HG02981 (cell line): ENCODE results near the gene UVSSA.

ENCODE experiments used
- ATAC-seq: cut with Tn5 transposase; IDR thresholded peaks from one replicate; pipeline ENCODE4 v1.9.1; 2021; ENCODE audit warnings: mild to moderate bottlenecking, moderate library complexity; ENCODE audit not compliant: unreplicated experiment

The UVSSA gene

GRCh38 chr4:1345903-1346780 is 866 bp upstream of the UVSSA start:
- ATAC-seq = peak; percentile 5

- ATAC-seq = peak; percentile 28
These were observed 429 bp downstream of the UVSSA start for GRCh38 chr4:1347410-1347864.

GRCh38 chr4:1348014-1348513 is 1.1 kb downstream of the UVSSA start:
- no peak for ATAC-seq

GRCh38 chr4:1348746-1349145 is 1.7 kb downstream of the UVSSA start:
- no peak for ATAC-seq

DNA sequence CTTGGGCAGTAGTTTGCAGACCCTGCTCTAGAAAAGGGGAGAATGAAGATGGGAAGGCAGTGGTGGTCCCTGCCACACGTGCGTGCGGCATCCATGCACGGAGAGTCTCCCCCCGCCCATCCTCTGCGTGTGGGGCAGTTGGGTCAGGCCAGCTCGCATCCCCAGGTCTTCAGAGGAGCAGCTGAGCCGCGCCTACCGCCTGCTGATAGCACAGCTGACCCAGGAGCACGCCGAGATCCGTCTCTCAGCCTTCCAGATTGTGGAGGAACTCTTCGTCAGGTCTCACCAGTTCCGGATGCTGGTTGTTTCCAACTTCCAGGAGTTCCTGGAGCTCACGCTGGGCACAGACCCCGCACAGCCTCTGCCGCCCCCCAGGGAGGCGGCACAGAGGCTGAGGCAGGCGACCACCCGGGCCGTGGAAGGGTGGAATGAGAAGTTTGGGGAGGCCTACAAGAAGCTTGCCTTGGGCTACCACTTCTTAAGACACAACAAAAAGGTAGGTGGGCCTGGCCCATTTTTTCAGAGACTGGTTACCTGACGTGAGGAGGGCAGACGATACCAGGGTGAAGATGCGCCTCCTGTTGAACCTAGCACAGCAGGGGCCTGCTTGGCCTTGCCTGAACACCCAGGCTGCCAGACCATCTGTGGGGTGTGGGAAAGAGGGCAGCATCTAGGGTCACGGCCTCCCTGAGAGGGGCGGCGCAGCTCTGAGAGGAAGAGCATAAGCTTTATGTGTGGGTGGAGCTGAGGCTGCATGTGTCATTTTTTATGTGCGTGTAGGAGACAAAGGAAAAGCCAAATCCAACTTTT is 2.6 kb downstream of the UVSSA start:
- ATAC-seq = no peak

GRCh38 chr4:1350169-1350520 is 3.1 kb downstream of the UVSSA start:
- no peak for ATAC-seq

DNA sequence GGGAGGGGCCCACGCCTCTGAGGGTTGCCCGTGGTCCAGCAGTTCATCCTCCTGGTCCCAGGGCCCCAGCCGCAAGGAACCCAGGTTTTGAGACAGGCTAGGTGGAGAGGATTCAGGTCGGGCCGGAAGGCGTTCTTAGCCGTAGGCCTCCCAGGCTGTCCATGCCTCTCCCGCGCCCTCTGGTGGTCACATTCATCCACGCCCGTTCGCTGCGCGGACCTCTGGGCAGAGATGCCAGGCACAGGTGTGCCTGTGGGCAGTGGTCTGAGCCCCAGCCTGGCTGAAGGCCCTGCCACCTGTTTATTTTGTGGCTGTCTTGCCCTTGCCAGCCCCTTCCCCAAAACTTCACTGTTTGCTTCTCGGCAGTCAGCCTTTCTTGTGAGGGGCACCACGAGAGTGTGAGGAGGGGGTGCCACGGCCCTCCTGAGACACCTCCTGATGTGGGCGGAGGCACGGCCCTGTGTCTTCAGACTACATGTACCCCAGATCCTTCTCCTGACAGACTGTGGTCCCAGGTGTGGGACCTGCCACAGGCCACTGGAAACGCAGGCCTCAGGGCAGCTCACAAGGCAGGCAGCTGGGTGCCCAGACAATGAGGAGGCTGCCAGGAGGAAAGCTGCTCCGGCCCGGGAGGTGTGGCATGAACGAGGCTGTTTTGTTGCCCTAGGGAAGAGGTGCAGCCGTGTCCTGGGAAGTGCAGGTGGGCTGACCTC is 5.0 kb downstream of the UVSSA start:
- ATAC-seq = peak; percentile 21

- no peak for ATAC-seq
These were observed 5.5 kb downstream of the UVSSA start for GRCh38 chr4:1352567-1352900.

DNA sequence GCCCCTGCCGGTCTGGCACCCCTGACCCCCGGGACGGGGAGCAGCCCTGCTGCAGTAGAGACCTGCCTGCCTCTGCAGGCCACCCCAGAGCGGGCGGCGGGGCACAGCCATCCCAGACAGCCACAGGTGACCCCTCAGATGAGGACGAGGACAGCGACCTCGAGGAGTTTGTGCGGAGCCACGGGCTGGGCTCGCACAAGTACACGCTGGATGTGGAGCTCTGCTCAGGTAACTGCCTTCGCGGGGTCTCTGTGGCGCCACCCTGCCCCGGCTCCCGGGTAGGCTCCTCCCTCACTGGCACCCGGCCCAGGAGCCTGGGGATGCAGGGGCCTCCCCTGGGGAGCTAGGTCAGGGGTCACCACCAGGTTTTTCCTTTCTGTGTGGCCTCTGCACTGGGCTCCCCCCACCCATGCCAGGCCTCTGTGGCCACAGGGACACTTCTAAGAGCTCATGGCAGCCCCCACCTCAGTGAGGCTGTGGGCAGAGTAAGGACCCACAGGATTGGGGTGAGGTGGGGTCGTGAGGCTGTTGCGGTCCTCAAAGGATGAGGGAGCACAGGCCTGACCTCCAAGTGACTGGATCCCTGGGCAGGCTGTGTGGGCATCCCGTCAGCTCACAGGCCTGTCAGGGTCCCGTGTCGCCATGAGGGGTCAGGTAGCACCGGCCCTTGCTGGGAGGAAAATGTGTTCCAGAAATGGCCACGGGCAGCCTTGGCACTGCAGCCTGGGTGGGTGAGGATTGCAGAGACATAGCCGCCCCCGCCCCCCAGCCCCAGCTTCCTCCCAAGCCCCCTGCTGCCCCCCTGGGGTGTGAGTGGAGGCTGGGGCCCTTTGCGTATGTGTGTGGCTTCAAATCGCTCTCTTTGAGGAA is 6.4 kb downstream of the UVSSA start:
- ATAC-seq = no peak

DNA sequence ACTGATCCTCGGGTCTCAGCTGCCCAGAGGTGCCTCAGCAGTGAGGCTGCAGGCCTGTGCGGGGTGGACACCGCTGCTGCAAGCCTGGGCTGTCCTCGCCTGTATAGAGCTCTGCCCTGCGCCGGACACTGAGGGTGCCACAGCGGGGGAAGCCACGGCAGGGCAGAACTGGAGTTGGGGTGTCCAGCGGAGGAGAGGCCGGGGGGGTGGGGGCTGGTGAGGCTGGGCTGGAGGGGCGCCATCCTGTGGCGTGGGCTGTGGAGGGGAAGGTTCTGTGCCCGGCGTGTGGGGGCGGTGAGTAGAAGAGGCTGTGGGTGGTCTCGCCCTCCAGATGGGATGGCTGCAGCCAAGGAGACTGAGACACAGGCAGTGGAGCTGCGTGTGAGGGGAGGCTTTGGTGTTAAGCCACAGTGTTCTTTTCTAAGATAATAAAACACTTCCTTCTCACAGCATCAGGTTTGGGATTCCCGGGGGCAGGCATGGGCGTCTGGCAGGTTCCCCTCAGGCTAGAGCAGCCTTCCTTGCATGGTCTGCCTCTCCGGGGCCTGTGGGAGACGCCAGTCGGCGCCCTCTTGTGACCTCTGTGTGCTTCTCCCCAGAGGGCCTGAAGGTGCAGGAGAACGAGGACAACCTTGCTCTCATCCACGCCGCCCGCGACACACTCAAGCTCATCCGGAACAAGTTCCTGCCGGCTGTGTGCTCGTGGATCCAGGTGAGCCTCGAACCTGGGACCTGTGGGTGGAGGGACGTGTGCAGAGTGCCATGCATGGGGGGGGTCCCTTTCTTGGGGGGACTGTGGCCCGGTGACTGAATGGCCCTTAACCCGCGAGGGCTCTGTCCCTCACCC is 7.4 kb downstream of the UVSSA start:
- ATAC-seq = no peak

- ATAC-seq = no peak
These were observed 7.9 kb downstream of the UVSSA start for GRCh38 chr4:1354983-1355275.

DNA sequence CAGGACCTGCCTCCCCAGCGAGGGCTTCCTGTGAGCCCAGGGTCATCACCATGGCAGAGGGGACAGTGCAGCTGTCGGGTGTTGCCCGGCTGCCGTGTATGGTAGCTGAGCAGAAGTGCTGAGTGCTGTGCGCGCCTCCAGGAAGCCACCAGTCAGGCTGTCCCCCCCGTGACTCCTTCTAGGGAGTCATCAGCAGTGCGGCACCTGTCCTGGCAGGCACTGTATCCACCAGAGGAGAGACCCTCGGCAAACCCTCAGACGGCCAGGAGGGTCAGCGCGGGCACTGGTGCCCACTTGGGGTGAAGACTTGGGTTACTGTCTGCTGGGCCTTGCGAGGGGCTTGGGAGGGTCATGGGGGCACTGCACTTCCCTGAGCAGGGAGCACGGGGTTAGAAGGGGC is 8.4 kb downstream of the UVSSA start:
- ATAC-seq = no peak

DNA sequence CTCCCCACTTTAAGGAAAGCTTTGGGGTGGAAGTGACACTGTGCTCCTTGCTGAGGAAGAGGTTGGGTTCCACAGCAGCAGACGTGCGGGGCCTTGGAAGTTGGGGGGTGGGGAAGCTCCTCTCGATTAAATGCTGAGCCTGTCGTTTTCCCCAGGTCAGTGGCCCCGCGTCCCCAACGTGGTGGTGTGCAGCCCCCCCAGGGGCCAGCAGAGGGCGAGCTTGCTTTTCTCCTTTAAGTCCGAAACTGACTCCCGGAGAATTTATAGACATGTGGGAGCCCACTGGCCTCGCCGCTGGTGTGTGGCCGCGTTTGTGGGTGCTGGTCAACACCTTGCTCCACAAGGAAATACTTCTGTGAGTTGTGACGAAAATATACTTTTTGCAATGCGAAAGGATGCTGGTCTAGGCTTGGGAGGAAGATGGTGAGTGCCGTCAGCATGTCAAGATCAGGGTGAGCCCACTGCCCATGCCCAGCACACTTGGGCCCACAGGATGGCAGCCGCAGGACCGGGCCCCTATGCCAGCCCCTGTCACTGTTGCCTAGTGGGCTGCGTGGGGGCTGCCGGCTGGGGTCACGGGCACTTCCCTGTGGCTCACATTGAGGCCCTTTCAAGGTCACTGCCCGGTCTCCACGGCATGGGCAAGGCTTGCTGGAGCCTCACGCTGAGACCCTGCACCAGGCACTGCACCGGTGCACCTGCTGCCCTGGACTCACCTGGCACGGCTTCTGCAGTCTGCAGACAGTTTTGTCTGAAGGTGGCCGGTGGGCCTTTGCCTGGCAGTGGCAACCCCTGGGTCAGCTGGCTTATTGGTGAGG is 9.4 kb downstream of the UVSSA start:
- ATAC-seq = no peak

DNA sequence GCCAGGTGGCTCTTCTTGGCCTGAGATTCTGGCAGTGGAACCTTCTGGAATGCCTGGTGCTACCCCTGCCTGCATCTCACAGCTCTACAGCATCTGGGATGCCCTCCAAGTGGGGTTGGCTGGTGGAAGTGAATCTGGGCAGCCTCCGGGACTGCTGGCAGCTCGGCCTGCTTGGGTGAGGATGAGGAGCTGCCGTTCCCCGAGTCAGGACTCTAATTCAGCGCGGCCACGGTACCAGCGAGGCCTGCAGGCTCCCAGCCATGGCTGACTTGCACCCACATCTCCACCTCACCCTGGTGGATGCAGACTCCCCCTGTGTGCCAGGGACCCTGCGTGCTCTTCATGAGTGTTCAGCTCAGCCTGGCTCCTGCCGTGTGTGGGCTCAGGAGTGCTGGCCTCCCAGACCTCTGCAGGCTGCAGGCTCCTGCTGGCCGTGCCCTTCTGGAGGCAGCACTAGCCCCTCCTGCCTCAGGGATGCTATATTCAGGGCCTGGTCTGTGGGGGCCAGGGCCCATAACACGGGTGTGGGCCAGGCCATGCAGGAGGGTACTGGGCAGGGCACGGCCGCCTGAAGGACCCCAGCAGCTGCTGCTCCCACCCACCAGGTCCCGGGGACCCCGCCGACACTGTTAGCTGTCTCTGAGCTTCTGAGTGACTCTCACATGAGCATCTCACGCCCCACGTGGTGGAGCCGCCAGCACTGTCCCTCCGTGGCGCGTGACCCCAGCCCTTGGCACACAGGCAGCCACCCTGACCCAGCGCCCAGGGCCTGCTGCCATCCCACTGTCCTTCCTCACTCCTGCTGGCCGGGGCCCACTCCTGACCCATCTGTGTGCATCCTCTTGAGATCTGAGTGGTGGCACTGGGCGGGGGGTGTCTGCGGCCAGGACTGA is 10.6 kb downstream of the UVSSA start:
- no peak for ATAC-seq

DNA sequence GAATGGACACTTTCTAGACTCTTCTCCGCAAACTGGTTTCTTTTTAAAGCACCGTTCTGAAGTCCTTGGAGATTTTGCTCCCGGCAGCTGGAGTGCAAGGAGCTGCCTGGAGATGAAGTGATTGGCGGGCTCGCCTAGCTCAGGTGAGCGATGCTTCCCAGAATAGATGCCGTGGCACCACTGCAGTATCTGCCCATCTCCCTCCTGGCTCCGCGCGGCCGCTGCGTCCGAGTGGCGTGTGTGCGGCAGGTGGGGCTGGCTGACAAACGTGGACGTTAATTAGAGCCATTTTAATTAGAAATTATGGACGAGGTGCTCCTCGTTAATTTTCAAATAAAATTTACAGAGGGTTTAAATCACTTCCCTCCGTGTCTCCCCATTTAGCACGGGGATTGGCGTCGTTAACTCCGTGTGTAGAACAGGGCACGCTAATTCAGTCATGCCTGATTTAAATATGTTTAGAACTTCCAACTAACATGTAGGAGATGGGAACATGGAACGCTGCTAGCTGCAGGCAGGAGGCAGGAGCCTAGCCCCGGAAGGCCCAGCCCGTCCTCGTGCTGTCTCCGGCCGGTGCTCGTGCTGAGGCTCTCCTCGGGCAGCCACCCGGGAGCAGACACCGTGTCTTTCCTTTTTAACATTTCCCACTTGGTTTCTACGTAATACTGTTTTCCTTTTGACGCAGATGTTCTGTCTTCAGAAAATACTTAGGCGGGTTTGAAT is 11.6 kb downstream of the UVSSA start:
- ATAC-seq = no peak

DNA sequence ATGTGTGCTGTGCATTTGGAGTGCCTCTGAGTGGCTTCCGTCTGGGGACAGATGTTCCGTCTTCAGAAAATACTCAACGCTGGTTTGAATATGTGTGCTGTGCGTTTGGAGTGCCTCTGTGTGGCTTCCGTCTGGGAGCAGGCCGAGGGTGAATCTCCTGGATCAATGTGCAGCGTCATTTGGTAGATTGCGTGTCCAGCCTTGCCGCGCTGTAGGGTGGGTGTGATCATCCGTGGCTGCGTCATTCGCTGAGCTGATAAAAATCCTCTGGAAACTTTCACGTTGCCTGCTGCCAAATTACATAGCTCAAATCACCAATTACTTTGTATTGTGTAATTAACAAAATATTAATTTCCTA is 12.1 kb downstream of the UVSSA start:
- ATAC-seq = no peak

DNA sequence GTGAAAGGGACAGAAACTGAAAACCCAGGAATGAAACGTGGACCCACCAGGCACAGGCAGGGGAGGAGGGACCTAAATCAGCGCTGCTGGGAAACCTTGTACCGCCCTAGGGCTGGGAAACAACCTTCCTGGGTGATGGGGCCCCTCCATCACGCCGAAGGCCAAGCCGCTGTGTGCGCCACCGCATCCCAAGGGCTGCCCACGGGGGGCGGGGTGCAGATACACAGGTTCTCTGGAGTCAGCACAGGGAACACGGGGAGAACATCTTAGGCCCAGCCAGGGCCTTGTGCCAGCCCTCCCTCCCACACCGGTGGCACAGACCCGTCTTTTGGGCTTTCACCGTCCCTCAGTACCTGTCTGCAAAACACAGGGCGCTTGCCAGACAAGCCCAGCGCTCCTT is 13.0 kb downstream of the UVSSA start:
- ATAC-seq = no peak
